Prostate gland (tissue), 2 donors: ENCODE results near the gene AVEN.

Experiments used
- CTCF ChIP-seq, 4 experiments: fragments of 200-600 bp in 2 of 4; fragments of 450-650 bp in 2 of 4; sonication (generic) in 2 of 4; IDR thresholded peaks; 1 replicate in 3 of 4; 2 replicates in 1 of 4; pipeline ENCODE4 v1.5.1; 2016 to 2019; ENCODE audit warnings: antibody characterized with exemption in 4 of 4, mild to moderate bottlenecking in 2 of 4, moderate library complexity in 2 of 4
- POLR2AphosphoS5 ChIP-seq: sonication (generic); formaldehyde crosslinking; IDR thresholded peaks from one replicate; pipeline ENCODE4 v1.6.1; 2017; ENCODE audit warnings: antibody characterized with exemption

- no peak for TF ChIP-seq CTCF (IDR thresholded peaks at IDR 0.05)
- TF ChIP-seq POLR2AphosphoS5: no peak
These were observed 53.3 kb downstream of the AVEN start for GRCh38 chr15:33985751-33986150.
